Adrenal gland (tissue), 5 donors: ENCODE data around the gene SAYSD1.

Source experiments
- CTCF ChIP-seq, 6 experiments: fragments of 450-650 bp in 4 of 6; fragments of 200-600 bp in 2 of 6; sonication (generic) in 1 of 6; IDR thresholded peaks; 1 replicate in 5 of 6; 2 replicates in 1 of 6; pipeline versions ENCODE4 v1.5.1 to v1.8.0; 2016 to 2021; ENCODE audit warnings: antibody characterized with exemption in 6 of 6, mild to moderate bottlenecking in 2 of 6, moderate library complexity in 1 of 6
- POLR2A ChIP-seq, 2 donors: fragments of 450-650 bp; IDR thresholded peaks; one replicate each; pipeline ENCODE4 v1.6.1; 2017; ENCODE audit warnings: antibody characterized with exemption in 2 of 2, mild to moderate bottlenecking in 2 of 2, moderate library complexity in 1 of 2
- donor health status: DM: no; HTN: no; CAD: no.

- TF ChIP-seq CTCF (IDR thresholded peaks at IDR 0.05) (no peak), POLR2A (IDR thresholded peaks at IDR 0.05) (no peak)
Measured at GRCh38 chr6:39060467-39061160, 54.4 kb downstream of the SAYSD1 start.
